Measurements from ENCODE around the gene CHST12.
A peak's percentile ranks its signal among the peaks of the same experiment; 100 is the strongest.
"Not testable (repeated sequence)": the region's sequence is repeated elsewhere in the genome, so short reads cannot be mapped to it uniquely, and the experiment has no call there.

CHST12 gene

DNA sequence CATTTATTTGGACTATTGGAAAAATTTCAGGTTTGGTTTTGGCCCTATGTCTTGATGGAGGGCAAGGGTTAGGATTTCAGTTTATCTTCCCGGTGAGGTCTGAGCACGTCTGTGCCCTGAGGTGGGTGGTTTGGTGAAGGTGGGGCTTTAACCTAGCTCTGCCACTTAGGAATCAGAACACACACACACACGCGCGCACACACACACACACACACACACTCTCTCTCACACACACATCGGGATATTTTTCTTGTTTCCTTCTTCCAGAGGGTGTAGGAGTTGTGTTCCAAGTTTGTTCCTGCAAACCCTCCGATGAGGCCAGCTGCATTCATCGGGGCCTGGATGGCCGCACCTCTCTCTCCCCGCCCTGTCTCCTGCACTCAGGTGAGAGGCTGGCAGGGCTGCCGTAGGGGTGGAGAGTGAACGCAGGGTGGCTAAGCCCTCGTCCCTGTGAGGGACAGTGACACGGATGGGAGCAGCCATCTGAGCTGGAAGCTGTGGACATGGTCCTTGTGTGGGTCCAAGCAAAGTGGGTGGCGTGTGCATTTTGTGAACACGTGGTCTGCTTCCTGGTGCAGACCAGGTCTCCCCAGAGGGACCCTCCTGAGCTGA lies 34.2 kb downstream of the CHST12 start:
- DNase-seq, result no peak

DNA sequence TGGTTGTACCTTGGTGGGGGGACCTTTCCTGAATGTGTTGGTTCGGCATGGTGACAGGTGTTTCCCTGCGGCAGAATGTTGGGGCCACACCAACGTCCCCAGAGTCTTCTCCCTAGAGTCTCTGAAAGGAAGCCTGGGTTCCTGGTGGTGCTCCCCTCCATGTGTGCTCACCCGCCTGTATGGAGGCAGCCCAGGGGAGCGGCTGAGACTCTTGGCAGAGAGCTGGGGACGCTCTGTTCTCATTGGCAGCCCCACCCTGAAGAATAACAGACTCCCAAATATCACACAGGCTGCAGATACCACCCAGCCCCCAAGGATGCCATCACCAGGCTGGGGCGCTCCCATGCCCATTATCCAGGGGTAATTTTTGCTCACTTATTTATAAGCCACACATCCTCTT lies 34.8 kb downstream of the CHST12 start:
- no peak for DNase-seq

DNA sequence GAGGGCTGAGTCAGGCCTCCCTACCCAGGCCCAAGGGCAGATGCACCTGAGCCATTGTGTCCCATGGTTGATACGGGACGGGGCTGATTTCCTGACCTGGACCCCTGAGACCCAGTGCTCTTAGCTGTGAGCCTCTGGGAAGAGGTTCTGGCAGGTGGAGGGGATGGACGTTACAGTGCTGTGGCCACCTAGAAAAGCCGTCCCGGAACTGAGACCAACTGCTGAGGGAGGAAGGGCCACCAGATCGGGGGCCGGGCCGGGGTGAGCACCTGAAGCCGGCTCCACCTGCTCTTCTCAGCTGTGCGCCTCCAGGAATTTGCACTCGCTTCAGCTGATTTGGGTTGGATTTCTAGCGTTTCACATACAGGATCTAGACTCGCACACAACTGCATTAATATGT lies 35.4 kb downstream of the CHST12 start:
- no peak for DNase-seq

GRCh38 chr7:2440608-2441245 lies 37.3 kb downstream of the CHST12 start:
- no peak for DNase-seq

GRCh38 chr7:2441430-2442058 lies 38.1 kb downstream of the CHST12 start:
- no peak for DNase-seq

DNA sequence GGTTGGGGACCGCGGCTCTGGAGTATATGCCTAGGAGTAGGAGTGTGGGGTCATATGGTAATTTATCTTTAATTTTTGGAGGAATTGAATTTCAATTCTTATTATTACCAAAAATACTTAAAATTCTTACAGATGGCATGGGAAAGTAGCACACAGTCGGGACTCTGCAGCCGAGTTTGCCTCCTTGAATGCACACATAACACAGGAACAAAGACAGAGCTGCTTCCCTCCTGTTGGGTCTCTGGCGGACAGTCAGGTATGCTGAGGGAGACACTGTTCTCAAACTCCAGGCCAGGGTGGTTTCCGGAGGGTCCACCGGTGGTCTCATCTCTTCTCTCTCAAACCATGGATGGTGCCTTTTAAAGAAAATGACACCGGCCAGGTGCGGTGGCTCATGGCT lies 40.1 kb downstream of the CHST12 start:
- no peak for DNase-seq

GRCh38 chr7:2444476-2444875 lies 41.1 kb downstream of the CHST12 start:
- DNase-seq, result no peak

DNA sequence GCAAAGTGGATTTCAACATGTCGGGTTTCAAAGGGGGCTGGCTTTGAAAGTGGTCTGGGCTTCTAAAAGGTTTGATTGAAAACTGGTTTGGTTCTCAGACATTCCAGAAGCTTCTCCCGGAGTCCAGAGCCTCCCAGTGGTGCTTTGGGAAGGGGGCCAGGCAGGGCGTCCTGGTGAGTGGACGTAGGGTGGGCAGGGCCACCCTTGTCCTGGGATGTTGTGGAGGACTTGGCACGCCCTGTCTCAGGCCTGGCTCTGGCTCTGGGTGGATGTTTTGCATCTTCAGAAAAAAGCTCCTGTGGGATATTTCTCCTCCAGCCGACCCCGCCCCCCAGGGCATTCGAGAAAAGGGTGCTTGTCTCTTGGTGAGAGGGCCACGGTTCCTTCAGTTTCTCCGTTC lies 41.6 kb downstream of the CHST12 start:
- DNase-seq, result no peak

GRCh38 chr7:2445898-2446555 lies 42.6 kb downstream of the CHST12 start:
- no peak for DNase-seq

GRCh38 chr7:2446676-2447075 lies 43.3 kb downstream of the CHST12 start:
- no peak for DNase-seq

GRCh38 chr7:2450198-2451107 lies 47.0 kb downstream of the CHST12 start:
- DNase-seq, result no peak

GRCh38 chr7:2451171-2452073 lies 48.0 kb downstream of the CHST12 start:
- peak; percentile 91 for DNase-seq

GRCh38 chr7:2452074-2452507 lies 48.7 kb downstream of the CHST12 start:
- DNase-seq, result no peak

DNA sequence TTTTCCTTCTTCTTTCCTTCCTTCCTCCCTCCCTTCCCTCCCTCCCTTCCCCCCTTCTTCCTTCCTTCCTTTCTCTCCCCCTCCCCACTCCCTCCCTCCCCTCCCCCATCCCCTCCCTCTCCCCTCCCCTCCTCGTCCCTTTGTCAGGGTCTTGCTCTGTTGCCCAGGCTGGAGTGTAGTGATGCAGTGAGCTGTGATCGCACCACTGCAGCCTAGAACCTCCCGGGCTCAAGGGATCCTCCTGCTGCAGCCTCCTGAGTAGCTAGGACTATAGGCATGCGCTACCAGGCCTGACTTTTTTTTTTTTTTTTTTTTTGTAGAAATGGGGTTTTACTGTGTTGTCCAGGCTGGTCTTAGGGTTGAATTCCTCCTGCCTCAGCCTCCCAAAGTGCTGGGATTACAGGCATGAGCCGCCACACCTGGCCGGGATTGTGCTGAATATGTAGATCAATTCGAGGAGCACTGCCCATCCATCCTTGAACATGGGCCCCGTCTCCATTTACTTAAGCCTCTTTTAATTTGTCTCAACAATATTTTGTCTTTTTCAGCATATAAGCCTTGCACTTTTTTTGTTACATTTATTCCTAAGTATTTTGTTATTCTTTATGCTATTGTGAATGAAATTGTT lies 49.3 kb downstream of the CHST12 start:
- DNase-seq, result no peak

- DNase-seq, result not testable (repeated sequence)
These were observed 50.4 kb downstream of the CHST12 start for GRCh38 chr7:2453849-2454248.

- DNase-seq, result no peak
These were observed 56.3 kb downstream of the CHST12 start for GRCh38 chr7:2459674-2460073.

DNA sequence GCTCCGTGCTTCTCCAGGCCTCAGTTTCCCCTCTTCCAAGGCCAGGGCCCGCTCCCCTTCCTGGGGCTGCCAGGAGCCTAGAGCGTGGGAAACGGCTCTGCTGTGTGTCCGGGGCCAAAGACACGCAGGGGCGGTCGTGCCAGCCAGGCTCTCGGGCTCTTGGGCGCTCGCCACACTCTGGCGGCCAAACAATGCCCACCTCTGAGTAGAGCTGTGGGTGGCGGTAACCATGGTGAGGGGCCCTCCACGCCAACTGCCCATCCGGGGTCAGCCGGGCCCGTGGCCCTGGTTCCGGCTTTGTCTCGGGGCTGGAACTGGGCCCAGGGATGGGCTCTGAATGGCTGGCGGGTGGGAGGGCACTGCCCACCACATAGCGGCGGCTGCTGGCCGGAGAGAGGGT lies 56.8 kb downstream of the CHST12 start:
- DNase-seq, result no peak

DNA sequence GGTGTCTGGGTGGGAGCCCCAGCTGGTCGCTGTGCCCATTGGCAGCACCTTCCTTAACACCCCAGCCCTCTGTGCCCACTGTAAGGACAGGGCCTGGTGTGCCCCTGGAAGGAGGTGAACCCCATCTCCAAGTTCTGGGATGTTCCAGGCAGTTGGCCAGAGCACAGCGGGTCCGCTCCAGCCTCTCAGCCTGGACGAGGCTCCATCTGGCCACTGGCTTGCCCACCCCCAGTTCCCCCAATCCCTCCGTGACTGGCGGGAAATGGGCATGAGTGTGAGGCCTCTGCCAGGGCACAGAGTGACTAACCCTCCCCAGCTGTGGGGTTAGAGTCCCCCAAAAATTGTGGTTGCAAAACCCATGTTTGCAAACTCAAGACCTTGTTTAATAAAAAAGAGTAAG lies 57.2 kb downstream of the CHST12 start:
- DNase-seq, result no peak

GRCh38 chr7:2461268-2462026 lies 58.0 kb downstream of the CHST12 start:
- DNase-seq, result no peak

DNA sequence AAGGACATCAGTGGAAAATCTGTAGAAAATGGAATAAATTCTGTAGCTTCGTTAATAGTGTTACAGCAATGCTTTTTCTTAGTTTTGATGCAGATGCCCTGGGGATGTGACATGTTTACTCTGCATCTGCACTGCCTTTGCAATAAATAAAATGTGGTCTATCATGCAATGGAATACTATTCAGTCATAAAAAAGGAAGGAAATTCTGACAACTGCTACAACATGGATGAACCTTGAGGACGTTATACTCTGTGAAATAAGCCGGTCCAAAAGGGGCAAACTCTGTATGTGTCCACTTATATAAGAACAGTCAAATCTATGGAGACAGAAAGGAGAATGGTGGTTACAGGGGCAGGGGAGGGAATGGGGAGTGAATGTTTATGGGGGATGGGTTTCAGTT lies 59.3 kb downstream of the CHST12 start:
- DNase-seq, result no peak

DNA sequence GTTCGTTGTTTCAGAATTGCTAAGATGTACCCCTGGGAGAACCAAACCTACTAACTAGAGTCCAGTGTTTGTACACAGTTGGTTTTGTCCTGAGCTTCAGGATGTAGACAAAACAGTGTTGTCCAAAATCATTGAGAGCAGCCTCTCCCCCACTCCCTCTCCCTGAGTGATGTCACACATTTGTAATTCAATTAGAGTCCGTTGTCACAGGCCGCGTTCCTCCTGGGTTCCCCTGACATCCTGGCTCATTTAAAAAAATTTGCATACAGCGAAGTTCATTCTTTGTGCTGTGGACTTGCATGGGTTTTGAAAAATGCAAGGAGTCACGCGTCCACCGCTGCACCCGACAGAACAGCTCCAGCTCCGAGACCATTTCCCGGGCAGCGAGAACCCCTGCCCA lies 62.5 kb downstream of the CHST12 start:
- no peak for DNase-seq
